NT2/D1 (cell line): Measurements from ENCODE around the gene SLC44A5.

Source experiments
- SUZ12 ChIP-seq: IDR thresholded peaks from 2 replicates; pipeline ENCODE4 v1.6.1; 2011; ENCODE audit not compliant: insufficient read length, insufficient read depth; ENCODE audit errors: extremely low read depth
- YY1 ChIP-seq: IDR thresholded peaks from 2 replicates; pipeline ENCODE4 v1.6.1; 2011; ENCODE audit not compliant: insufficient read length, insufficient read depth
- ZNF274 ChIP-seq: IDR thresholded peaks from 2 replicates; pipeline ENCODE4 v1.6.1; 2011; ENCODE audit warnings: mild to moderate bottlenecking, low read depth, low read length

GRCh38 chr1:75308365-75308764, 302.5 kb downstream of the SLC44A5 start:
- TF ChIP-seq ZNF274 (no peak), YY1 (no peak), SUZ12 (no peak)
